Stimulated activated CD4-positive, alpha-beta T cell treated with anti-CD3 and anti-CD28 coated beads, TNF-alpha, amount 100 ng/mL, for 1 hour (primary cell): Measurements from ENCODE around the gene DPEP2NB.

ENCODE experiments used
- DNase-seq, 3 donors: peaks; one replicate each; pipeline ENCODE4 v3.0.0-alpha.2; 2020; ENCODE audit warnings: low read depth in 3 of 3, low spot score in 1 of 3

The DPEP2NB gene

GRCh38 chr16:67963662-67964321, 51.9 kb downstream of the DPEP2NB start:
- no peak for DNase-seq
